Spinal cord (tissue), 10 donors: ENCODE data around the gene KLHL8. TPM values are rescaled to one million over a fixed set of nuclear protein-coding genes. Genes with fewer than 3 reads are reported as not detected.

Experiments
- DNase-seq, 6 donors: peaks; one replicate each; pipeline versions ENCODE4 v3.0.0 to v3.0.0-alpha.2; 2013 to 2015; ENCODE audit warnings: low spot score in 6 of 6, low read depth in 4 of 6
- H3K27ac ChIP-seq: one replicate; pipeline ENCODE4 v1.5.1; 2013; ENCODE audit warnings: low read depth, low read length, control low read depth
- H3K27me3 ChIP-seq: one replicate; pipeline ENCODE4 v1.6.1; 2013; ENCODE audit warnings: low read length; ENCODE audit not compliant: control insufficient read depth, insufficient read depth
- H3K36me3 ChIP-seq: one replicate; pipeline ENCODE4 v1.6.1; 2013; ENCODE audit warnings: low read length; ENCODE audit not compliant: control insufficient read depth, insufficient read depth
- H3K4me1 ChIP-seq: one replicate; pipeline ENCODE4 v1.6.1; 2013; ENCODE audit warnings: low read length; ENCODE audit not compliant: control insufficient read depth, insufficient read depth
- H3K4me3 ChIP-seq: one replicate; pipeline ENCODE4 v1.5.1; 2013; ENCODE audit warnings: low read depth, low read length, control low read depth
- H3K9me3 ChIP-seq: one replicate; pipeline ENCODE4 v1.6.1; 2013; ENCODE audit warnings: low read length; ENCODE audit not compliant: control insufficient read depth, insufficient read depth
- WGBS: methylation state at CpG from one replicate; pipeline ENCODE4 v1.1.5; 2013; ENCODE audit warnings: missing lambda C conversion rate; ENCODE audit not compliant: insufficient coverage; 5-methylcytosine and 5-hydroxymethylcytosine counted together
- polyA plus RNA-seq, 2 donors: library from polyadenylated mRNA; unstranded; fragments of 120-200 nt; gene quantifications; one replicate each; pipeline ENCODE4 v1.2.1, GENCODE V29; 2013; ENCODE audit not compliant: insufficient read length in 2 of 2
- total RNA-seq, 2 donors: library from RNA; depleted of rRNA in 1 of 2; stranded (reverse); fragments of 120-200 nt in 1 of 2; fragments of >200 nt in 1 of 2; gene quantifications; one replicate each; pipeline versions ENCODE4 v1.2.3 to v1.2.4, GENCODE V29; 2013 to 2014
- donor health status: healthy.

The KLHL8 gene
- total and polyA plus RNA-seq, 4 donors: 13.9 to 36.8 (median 16.9) TPM

DNA sequence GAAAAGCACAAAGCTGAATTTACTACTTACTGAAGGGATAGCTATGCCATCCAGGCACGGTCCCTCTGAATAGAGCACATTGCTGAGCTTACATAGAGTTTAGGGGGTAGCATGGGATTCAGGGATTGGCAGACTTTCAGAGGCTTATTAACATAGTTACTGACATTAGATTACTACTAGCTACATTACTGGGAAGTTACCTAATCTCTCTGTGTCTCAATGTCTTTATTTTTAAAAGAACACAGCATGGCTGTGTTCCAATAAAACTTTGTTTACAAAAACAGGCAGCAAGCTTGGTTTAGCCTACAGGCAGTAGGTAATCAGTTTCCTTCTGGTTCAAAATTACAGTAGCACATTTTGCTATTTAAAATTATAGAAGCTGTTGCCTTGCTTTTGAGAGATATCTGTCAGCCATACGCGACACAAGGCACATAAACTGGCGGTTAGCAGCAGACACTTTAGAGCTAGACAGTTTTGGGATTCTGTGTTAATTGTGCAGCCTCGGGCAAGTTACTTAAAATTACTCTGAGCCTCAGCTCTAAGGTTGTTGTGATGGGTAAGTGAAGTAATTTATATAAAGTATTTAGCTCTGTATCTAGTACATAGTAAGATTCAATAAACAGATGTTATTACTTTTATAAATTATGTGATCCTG lies 6.9 kb downstream of the KLHL8 start:
- Histone ChIP-seq H3K27me3 (no peaks in the 10 kb centered on the region), H3K36me3 (no peaks in the 10 kb centered on the region), H3K4me1 (peaks cover 1% of the 10 kb centered on the region), H3K4me3 (no peak overlapping the region), H3K9me3 (no peaks in the 10 kb centered on the region), H3K27ac (no peak overlapping the region)
- peak in 2 of 6 donors; percentile 16 to 42 for DNase-seq
- no CpG with 5 or more reads among the region's 5 CpGs for WGBS

GRCh38 chr4:87211249-87211952 lies 9.0 kb downstream of the KLHL8 start:
- whole genome bisulfite sequencing: 90% methylated on average over 4 of the region's 5 CpGs
- Histone ChIP-seq H3K4me1 (no peaks in the 10 kb centered on the region), H3K27me3 (no peaks in the 10 kb centered on the region)

DNA sequence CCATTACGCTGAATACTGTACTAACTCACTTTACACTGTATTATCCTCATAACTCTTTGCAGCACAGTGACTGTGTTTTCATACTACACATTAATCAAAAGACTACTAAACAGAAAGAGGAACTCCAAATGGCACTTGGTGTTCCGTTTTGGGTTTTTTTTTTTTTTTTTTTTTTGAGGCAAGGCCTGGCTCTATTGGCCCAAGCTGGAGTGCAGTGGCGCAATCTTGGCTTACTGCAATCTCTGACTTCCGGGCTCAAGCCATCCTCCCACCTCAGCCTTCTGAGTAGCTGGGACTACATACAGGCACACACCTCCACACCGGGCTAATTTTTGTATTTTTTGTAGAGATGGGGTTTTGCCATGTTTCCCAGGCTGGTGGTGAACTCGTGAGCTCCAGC lies 10.7 kb downstream of the KLHL8 start:
- Histone ChIP-seq H3K36me3 (no peaks in the 10 kb centered on the region), H3K9me3 (no peaks in the 10 kb centered on the region)
- whole genome bisulfite sequencing: 100% methylated on average over 1 of the region's 6 CpGs

More at GRCh38 chr4:87211249-87211952, 9.0 kb downstream of the KLHL8 start:
- no peak overlapping the region for H3K27ac ChIP-seq
- no peak overlapping the region for H3K4me3 ChIP-seq
- DNase-seq: no peak
- no peaks in the 10 kb centered on the region for H3K36me3 ChIP-seq
- H3K9me3 ChIP-seq: no peaks in the 10 kb centered on the region

DNA sequence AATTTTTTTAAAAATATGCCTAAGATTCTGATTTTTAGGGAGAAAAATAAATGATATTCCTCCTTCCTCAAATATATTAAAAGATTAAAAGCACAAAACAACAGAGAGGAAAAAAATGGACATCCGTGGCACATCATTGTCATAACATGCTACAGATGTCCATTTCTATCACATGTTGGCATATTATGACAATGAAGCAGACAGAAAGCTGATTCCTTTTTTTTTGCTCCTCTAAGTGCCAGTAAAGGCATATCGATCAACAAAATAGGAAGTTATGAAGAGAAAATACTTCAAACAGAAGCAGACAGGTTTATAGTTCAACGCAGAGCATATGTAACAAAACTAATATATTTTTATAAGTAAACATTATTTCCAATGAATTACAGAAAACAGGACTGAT lies 11.2 kb downstream of the KLHL8 start:
- no peak overlapping the region for H3K4me3 ChIP-seq
- no peaks in the 10 kb centered on the region for H3K36me3 ChIP-seq
- H3K9me3 ChIP-seq: no peaks in the 10 kb centered on the region
- DNase-seq: no peak
- no peaks in the 10 kb centered on the region for H3K4me1 ChIP-seq
- no peaks in the 10 kb centered on the region for H3K27me3 ChIP-seq
- H3K27ac ChIP-seq: no peak overlapping the region
- no CpG with 5 or more reads among the region's 3 CpGs for WGBS

More for the DNA sequence above, 10.7 kb downstream of the KLHL8 start:
- no peak overlapping the region for H3K4me3 ChIP-seq
- DNase-seq: no peak
- H3K4me1 ChIP-seq: no peaks in the 10 kb centered on the region
- H3K27ac ChIP-seq: no peak overlapping the region
- H3K27me3 ChIP-seq: no peaks in the 10 kb centered on the region

DNA sequence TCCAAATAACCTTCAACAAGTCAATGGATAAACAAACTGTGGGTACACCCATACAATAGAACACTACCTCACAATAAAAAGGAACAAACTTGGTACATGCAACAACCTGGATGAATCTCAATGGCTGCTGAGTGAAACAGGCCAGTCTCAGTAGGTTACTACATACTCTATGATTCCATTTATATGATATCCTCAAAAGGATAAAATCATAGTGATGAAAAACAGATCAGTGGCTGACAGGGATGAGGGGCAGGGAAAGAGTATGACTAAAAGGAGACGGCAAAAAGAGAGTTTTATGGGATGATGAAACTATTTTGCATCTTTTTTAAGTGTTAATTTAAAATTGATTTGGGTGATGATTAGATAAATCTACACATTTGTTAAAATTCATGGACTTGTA lies 15.9 kb downstream of the KLHL8 start:
- Histone ChIP-seq H3K36me3 (no peaks in the 10 kb centered on the region), H3K4me1 (no peaks in the 10 kb centered on the region), H3K4me3 (no peak overlapping the region), H3K27me3 (no peaks in the 10 kb centered on the region), H3K27ac (no peak overlapping the region), H3K9me3 (peaks cover 2% of the 10 kb centered on the region)
- no peak for DNase-seq
- WGBS: no CpG with 5 or more reads among the region's 1 CpG

- H3K4me3 ChIP-seq: no peak overlapping the region
- DNase-seq: no peak
- no peaks in the 10 kb centered on the region for H3K27me3 ChIP-seq
- H3K27ac ChIP-seq: no peak overlapping the region
- H3K36me3 ChIP-seq: no peaks in the 10 kb centered on the region
- no peaks in the 10 kb centered on the region for H3K4me1 ChIP-seq
- no peaks in the 10 kb centered on the region for H3K9me3 ChIP-seq
- WGBS: no CpG with 5 or more reads among the region's 1 CpG
Observed at GRCh38 chr4:87196927-87197326, 23.5 kb downstream of the KLHL8 start.

DNA sequence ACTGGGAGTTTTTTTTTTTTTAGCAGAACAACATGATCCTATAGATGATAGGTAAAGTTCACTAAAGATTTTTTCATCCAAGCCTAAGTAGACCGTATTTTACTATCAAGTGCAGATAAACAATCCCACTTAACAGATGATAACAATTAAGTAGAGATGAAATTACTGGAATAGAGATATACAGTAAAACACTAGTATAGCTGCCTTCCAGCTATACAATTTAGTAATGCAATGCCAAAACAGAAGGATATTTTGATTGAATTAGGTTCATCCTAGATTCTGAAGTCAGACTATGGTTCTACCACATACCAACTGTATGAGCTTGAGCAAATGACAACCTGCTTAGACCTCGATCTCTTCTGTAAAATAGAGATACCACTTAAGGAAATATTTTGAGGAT lies 24.3 kb downstream of the KLHL8 start:
- no peak overlapping the region for H3K4me3 ChIP-seq
- DNase-seq: no peak
- no peaks in the 10 kb centered on the region for H3K27me3 ChIP-seq
- no peaks in the 10 kb centered on the region for H3K4me1 ChIP-seq
- no peak overlapping the region for H3K27ac ChIP-seq
- no peaks in the 10 kb centered on the region for H3K36me3 ChIP-seq
- no CpG with 5 or more reads among the region's 2 CpGs for WGBS
- H3K9me3 ChIP-seq: no peaks in the 10 kb centered on the region

- Histone ChIP-seq H3K27me3 (no peaks in the 10 kb centered on the region), H3K27ac (no peak overlapping the region), H3K36me3 (no peaks in the 10 kb centered on the region), H3K4me3 (no peak overlapping the region), H3K9me3 (no peaks in the 10 kb centered on the region), H3K4me1 (no peaks in the 10 kb centered on the region)
- no peak for DNase-seq
- WGBS: 100% methylated on average over 1 of the region's 4 CpGs
Observed at GRCh38 chr4:87193958-87194675, 26.3 kb downstream of the KLHL8 start.

GRCh38 chr4:87192145-87192919 lies 28.1 kb downstream of the KLHL8 start:
- H3K9me3 ChIP-seq: no peaks in the 10 kb centered on the region
- no peak for DNase-seq
- no peak overlapping the region for H3K27ac ChIP-seq
- H3K4me3 ChIP-seq: no peak overlapping the region
- H3K27me3 ChIP-seq: no peaks in the 10 kb centered on the region
- H3K4me1 ChIP-seq: no peaks in the 10 kb centered on the region
- H3K36me3 ChIP-seq: no peaks in the 10 kb centered on the region
- WGBS: no CpG with 5 or more reads among the region's 3 CpGs
